Liver (tissue), 9 donors: ENCODE data around the gene S100A5. TPM values are rescaled to one million over a fixed set of nuclear protein-coding genes. Genes with fewer than 3 reads are reported as not detected.
A peak's percentile ranks its signal among the peaks of the same experiment; 100 is the strongest.

Experiments used
- DNase-seq: peaks from one replicate; pipeline ENCODE4 v3.0.0-alpha.2; 2017; ENCODE audit warnings: low spot score
- H3K27ac ChIP-seq, 2 donors: one replicate each; pipeline ENCODE4 v1.7.0; 2013; ENCODE audit warnings: inconsistent platforms in 2 of 2, low read length in 2 of 2, control low read depth in 1 of 2, low read depth in 1 of 2, mild to moderate bottlenecking in 1 of 2
- H3K27me3 ChIP-seq, 4 donors: one replicate each; pipeline versions ENCODE4 v1.6.1 to v1.7.0; 2013; ENCODE audit warnings: low read length in 3 of 4, inconsistent platforms in 1 of 4, mild to moderate bottlenecking in 1 of 4, moderate library complexity in 1 of 4; ENCODE audit not compliant: control insufficient read depth in 4 of 4, insufficient read depth in 4 of 4
- H3K36me3 ChIP-seq, 4 donors: one replicate each; pipeline versions ENCODE4 v1.6.1 to v1.7.0; 2013; ENCODE audit warnings: low read length in 3 of 4, mild to moderate bottlenecking in 3 of 4, low read depth in 1 of 4, moderate library complexity in 1 of 4; ENCODE audit not compliant: control insufficient read depth in 4 of 4, insufficient read depth in 3 of 4
- H3K4me1 ChIP-seq, 4 donors: one replicate each; pipeline versions ENCODE4 v1.6.1 to v1.7.0; 2013; ENCODE audit warnings: low read length in 3 of 4, mild to moderate bottlenecking in 3 of 4, moderate library complexity in 1 of 4; ENCODE audit not compliant: control insufficient read depth in 4 of 4, insufficient read depth in 4 of 4
- H3K4me3 ChIP-seq, 3 donors: one replicate each; pipeline versions ENCODE4 v1.6.1 to v1.7.0; 2013; ENCODE audit warnings: low read length in 3 of 3, control low read depth in 1 of 3, low read depth in 1 of 3, mild to moderate bottlenecking in 1 of 3
- H3K9ac ChIP-seq, 2 donors: one replicate each; pipeline ENCODE4 v1.7.0; 2013; ENCODE audit warnings: low read length in 2 of 2, mild to moderate bottlenecking in 2 of 2, moderate library complexity in 2 of 2, control low read depth in 1 of 2, low read depth in 1 of 2
- H3K9me3 ChIP-seq, 4 donors: one replicate each; pipeline versions ENCODE4 v1.6.1 to v1.7.0; 2013; ENCODE audit warnings: low read length in 3 of 4; ENCODE audit not compliant: control insufficient read depth in 4 of 4
- ATF3 ChIP-seq: IDR thresholded peaks from 2 replicates; pipeline ENCODE4 v1.6.1; 2016; ENCODE audit warnings: antibody characterized with exemption
- CTCF ChIP-seq: fragments of 150-350 bp; IDR thresholded peaks from 2 replicates; pipeline ENCODE4 v1.5.1; 2017; ENCODE audit warnings: improper control_type of control experiment, low read depth, low read length; ENCODE audit not compliant: missing input control
- EGR1 ChIP-seq, 2 donors: IDR thresholded peaks; 2 replicates each; pipeline ENCODE4 v1.6.1; 2016 to 2018; ENCODE audit warnings: antibody characterized with exemption in 2 of 2, low read depth in 2 of 2
- FOXA1 ChIP-seq: IDR thresholded peaks from 2 replicates; pipeline ENCODE4 v1.6.1; 2016; ENCODE audit warnings: antibody characterized with exemption
- FOXA2 ChIP-seq: IDR thresholded peaks from 2 replicates; pipeline ENCODE4 v1.6.1; 2016; ENCODE audit warnings: antibody characterized with exemption
- GABPA ChIP-seq, 2 donors: IDR thresholded peaks in 1 of 2; conservative IDR thresholded peaks in 1 of 2; 2 replicates each; pipeline ENCODE4 v1.6.1; 2016; ENCODE audit warnings: antibody characterized with exemption in 2 of 2, mild to moderate bottlenecking in 1 of 2, moderate library complexity in 1 of 2
- HNF4G ChIP-seq: IDR thresholded peaks from 2 replicates; pipeline ENCODE4 v1.6.1; 2016; ENCODE audit warnings: antibody characterized with exemption
- JUND ChIP-seq, 2 donors: IDR thresholded peaks; 2 replicates each; pipeline ENCODE4 v1.6.1; 2016; ENCODE audit warnings: antibody characterized with exemption in 2 of 2
- MAX ChIP-seq: IDR thresholded peaks from 2 replicates; pipeline ENCODE4 v1.6.1; 2016; ENCODE audit warnings: antibody characterized with exemption
- NR2F2 ChIP-seq: IDR thresholded peaks from 2 replicates; pipeline ENCODE4 v1.6.1; 2016; ENCODE audit warnings: antibody characterized with exemption
- RAD21 ChIP-seq, 2 donors: IDR thresholded peaks; 2 replicates each; pipeline ENCODE4 v1.6.1; 2016; ENCODE audit warnings: antibody characterized with exemption in 2 of 2, mild to moderate bottlenecking in 2 of 2
- REST ChIP-seq: IDR thresholded peaks from 2 replicates; pipeline ENCODE4 v1.6.1; 2016; ENCODE audit warnings: antibody characterized with exemption, mild to moderate bottlenecking
- RXRA ChIP-seq, 2 donors: IDR thresholded peaks; 2 replicates each; pipeline ENCODE4 v1.6.1; 2017 to 2018; ENCODE audit warnings: antibody characterized with exemption in 2 of 2, mild to moderate bottlenecking in 1 of 2
- SP1 ChIP-seq: IDR thresholded peaks from 2 replicates; pipeline ENCODE4 v1.6.1; 2018; ENCODE audit warnings: antibody characterized with exemption, mild to moderate bottlenecking
- TAF1 ChIP-seq: conservative IDR thresholded peaks from 2 replicates; pipeline ENCODE4 v1.6.1; 2016; ENCODE audit warnings: antibody characterized with exemption, mild to moderate bottlenecking
- YY1 ChIP-seq: IDR thresholded peaks from 2 replicates; pipeline ENCODE4 v1.6.1; 2016; ENCODE audit warnings: antibody characterized with exemption, mild to moderate bottlenecking
- ZBTB33 ChIP-seq: IDR thresholded peaks from 2 replicates; pipeline ENCODE4 v1.6.1; 2016; ENCODE audit warnings: antibody characterized with exemption
- WGBS: extraction: QIAGEN DNeasy Blood & Tissue Kit; methylation state at CpG from one replicate; pipeline ENCODE4 v1.1.7; 2013; 5-methylcytosine and 5-hydroxymethylcytosine counted together
- polyA plus RNA-seq, 2 donors: library from polyadenylated mRNA; stranded (reverse) in 1 of 2; unstranded in 1 of 2; fragments of 200-250 nt in 1 of 2; fragments of >200 nt in 1 of 2; fragmentation: Nextera tagmentation in 1 of 2; extraction: Ambion mirVana in 1 of 2; gene quantifications; one replicate each; pipeline versions ENCODE4 v1.2.1 to v1.2.3, GENCODE V29; 2013 to 2015
- total RNA-seq, 2 donors: library from RNA; depleted of rRNA; stranded (reverse); fragments of >200 nt; gene quantifications; one replicate each; pipeline ENCODE4 v1.2.3, GENCODE V29; 2014
- donor health status: healthy.
- donor health status: healthy.
- donor health status: healthy.
- donor health status: healthy.
- donor health status: healthy.

S100A5 gene
- total and polyA plus RNA-seq, 4 donors = not detected

GRCh38 chr1:153513023-153513422 lies 27.7 kb downstream of the S100A5 start:
- H3K27ac ChIP-seq = no peak overlapping the region
- H3K36me3 ChIP-seq = no peaks in the 10 kb centered on the region
- no peak for DNase-seq
- H3K9ac ChIP-seq = no peak overlapping the region
- H3K9me3 ChIP-seq = no peaks in the 10 kb centered on the region
- 82% methylated on average over 3 of the region's 3 CpGs for WGBS
- TF ChIP-seq HNF4G = no peak
- no peak for TF ChIP-seq NR2F2
- TF ChIP-seq RXRA (IDR thresholded peaks at IDR 0.05) = no peak
- no peak for TF ChIP-seq YY1
- no peak for TF ChIP-seq MAX
- TF ChIP-seq EGR1 (IDR thresholded peaks at IDR 0.05; ENCODE audit: low read depth in 2 of 2) = no peak
- no peak for TF ChIP-seq SP1
- no peak for TF ChIP-seq FOXA2
- TF ChIP-seq CTCF = no peak
- no peak for TF ChIP-seq JUND (IDR thresholded peaks at IDR 0.05)
- no peak for TF ChIP-seq ZBTB33
- no peak for TF ChIP-seq ATF3
- TF ChIP-seq GABPA (IDR thresholded peaks at IDR 0.05 in 1 of 2, conservative IDR thresholded peaks at IDR 0.05 in 1 of 2) = no peak
- TF ChIP-seq FOXA1 = no peak
- H3K4me3 ChIP-seq = no peak overlapping the region
- no peaks in the 10 kb centered on the region for H3K27me3 ChIP-seq
- H3K4me1 ChIP-seq = peaks cover 0 to 2% (median 0%) of the 10 kb centered on the region in 4 donors

GRCh38 chr1:153510984-153511410 lies 29.7 kb downstream of the S100A5 start:
- Histone ChIP-seq H3K9ac (no peak overlapping the region), H3K9me3 (no peaks in the 10 kb centered on the region), H3K36me3 (no peaks in the 10 kb centered on the region), H3K4me1 (peaks cover 0 to 5% (median 2%) of the 10 kb centered on the region in 4 donors), H3K27me3 (no peaks in the 10 kb centered on the region), H3K27ac (no peak overlapping the region), H3K4me3 (no peak overlapping the region)
- TF ChIP-seq FOXA2 = no peak
- peak; percentile 77 for TF ChIP-seq CTCF
- no peak for TF ChIP-seq FOXA1
- TF ChIP-seq MAX = peak; percentile 18
- no peak for TF ChIP-seq TAF1
- no peak for TF ChIP-seq SP1
- peak; percentile 91 to 92 for TF ChIP-seq RAD21 (IDR thresholded peaks at IDR 0.05)
- TF ChIP-seq REST = no peak
- peak; percentile 83 for DNase-seq
- under 1% methylated on average over 7 of the region's 7 CpGs for WGBS
